Renal pelvis (tissue), 4 donors: ENCODE results near the gene MPZL3. TPM values are rescaled to one million over a fixed set of nuclear protein-coding genes. Genes with fewer than 3 reads are reported as not detected.
A peak's percentile ranks its signal among the peaks of the same experiment; 100 is the strongest.
"Not testable (repeated sequence)": the region's sequence is repeated elsewhere in the genome, so short reads cannot be mapped to it uniquely, and the experiment has no call there.

ENCODE experiments used
- DNase-seq: peaks from one replicate; pipeline ENCODE4 v3.0.0-alpha.2; 2013
- polyA plus RNA-seq, 3 donors: library from polyadenylated mRNA; unstranded; fragments of 120-200 nt; gene quantifications; one replicate each; pipeline ENCODE4 v1.2.1, GENCODE V29; 2013; ENCODE audit not compliant: insufficient read length in 3 of 3

The MPZL3 gene
- polyA plus RNA-seq, 3 donors = 4.5 to 7.6 (median 5.5) TPM

GRCh38 chr11:118213201-118213600, 39.0 kb downstream of the MPZL3 start:
- no peak for DNase-seq

DNA sequence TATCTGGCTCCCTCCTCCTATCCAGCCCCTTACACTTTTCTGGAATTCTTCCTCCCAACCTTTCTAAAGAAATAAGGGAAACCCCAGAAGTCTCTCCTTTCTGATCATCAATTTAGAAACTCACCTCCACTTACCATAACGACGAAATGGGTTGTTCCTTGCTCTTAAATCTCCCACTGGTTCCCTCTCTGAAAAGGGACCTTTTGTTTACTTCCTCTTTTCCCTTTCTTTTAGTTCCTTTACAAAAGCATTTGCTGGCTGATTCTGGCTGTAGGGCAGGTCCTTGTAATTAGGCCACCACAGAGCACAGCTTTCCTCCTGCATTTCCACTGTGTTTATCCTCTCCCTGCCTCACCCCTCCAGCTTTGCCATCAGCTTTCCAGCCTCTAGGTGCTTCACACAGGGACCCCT, 39.4 kb downstream of the MPZL3 start:
- no peak for DNase-seq

DNA sequence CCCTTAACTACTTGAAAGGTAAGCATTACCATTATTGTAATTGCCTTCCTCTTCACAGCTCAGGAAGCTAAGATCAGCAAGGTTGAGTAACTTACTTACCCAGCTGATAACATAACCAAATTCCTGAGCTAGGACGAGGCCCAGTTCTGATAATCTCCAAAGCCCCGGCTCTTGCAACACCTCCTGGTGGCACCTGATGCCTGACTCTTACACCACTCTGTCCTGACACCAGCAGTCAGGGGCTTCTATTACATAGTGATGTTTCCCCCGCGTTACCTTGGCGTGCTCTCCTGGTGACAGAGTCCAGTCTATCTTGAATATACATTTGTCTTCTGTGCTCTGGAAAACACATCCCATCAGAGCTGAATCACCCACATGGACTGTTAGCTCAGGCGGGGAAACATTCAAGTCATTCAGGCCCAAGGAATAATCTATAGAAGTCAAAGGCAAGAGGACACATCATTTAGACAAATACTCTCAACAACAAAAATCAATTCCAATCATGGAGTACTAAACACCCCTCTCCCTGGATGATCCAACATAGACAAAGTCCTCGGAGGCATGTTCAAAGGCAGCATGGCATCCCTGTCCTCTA, 39.9 kb downstream of the MPZL3 start:
- no peak for DNase-seq

- DNase-seq = no peak
Observed at GRCh38 chr11:118211006-118211405, 41.2 kb downstream of the MPZL3 start.

DNA sequence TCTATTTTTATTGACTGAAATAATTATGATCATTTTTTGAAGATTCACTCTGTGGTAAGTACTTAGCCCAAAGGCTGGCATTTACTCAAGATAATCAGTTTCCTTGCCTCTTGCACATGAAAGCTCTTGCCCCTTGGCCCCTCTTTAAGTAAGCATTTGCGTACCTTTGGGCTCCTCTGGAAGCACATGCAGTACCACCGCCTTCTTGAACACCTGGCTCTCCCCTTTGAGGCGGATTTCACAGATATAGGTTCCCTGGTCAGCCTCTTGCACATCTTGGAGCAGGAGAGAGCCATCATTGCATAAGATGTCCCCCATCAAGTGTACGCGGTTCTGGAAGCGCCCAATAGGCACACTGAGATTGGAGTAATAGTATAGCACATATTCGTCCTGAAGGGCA, 41.8 kb downstream of the MPZL3 start:
- DNase-seq = no peak

DNA sequence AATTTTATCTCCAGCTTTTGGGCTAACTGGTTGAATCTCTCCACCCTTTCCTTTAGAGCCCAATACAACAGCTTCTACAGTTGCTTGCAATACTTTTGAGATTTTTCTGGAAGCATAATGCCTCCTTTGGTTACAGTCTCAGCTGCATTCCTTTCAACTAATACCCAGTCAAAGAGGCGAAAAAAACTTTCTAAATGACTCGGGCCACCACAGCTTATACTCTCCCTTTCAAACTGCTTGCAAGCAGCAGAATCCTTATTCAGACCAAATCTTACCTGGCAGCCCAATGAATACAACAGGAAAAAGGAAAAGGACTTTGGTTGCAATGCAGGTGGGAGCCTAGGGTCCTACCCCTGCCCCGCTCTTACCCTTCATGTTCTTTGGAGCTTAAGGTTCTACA, 43.1 kb downstream of the MPZL3 start:
- DNase-seq = no peak

DNA sequence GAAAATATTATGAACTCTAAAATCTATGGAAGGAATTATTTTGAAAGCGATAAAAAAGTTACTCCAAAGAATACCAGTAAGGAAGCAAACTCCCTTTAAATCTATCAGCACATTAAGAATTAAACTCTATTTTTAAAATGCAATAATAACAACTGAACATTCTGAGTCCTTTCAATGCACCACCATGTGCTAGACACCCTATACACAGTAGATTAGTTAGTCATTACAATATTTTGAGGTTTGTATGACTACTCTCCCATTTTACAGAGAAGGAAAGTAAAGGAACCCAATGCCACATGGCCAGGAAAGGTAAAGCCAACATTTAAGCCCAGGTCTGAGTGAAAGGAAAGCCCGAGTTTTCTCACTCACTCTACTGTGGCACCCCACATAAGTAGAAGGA, 45.1 kb downstream of the MPZL3 start:
- DNase-seq = no peak

- peak; percentile 33 for DNase-seq
Observed at GRCh38 chr11:118206391-118207031, 45.7 kb downstream of the MPZL3 start.

GRCh38 chr11:118205606-118206378, 46.4 kb downstream of the MPZL3 start:
- DNase-seq = no peak

DNA sequence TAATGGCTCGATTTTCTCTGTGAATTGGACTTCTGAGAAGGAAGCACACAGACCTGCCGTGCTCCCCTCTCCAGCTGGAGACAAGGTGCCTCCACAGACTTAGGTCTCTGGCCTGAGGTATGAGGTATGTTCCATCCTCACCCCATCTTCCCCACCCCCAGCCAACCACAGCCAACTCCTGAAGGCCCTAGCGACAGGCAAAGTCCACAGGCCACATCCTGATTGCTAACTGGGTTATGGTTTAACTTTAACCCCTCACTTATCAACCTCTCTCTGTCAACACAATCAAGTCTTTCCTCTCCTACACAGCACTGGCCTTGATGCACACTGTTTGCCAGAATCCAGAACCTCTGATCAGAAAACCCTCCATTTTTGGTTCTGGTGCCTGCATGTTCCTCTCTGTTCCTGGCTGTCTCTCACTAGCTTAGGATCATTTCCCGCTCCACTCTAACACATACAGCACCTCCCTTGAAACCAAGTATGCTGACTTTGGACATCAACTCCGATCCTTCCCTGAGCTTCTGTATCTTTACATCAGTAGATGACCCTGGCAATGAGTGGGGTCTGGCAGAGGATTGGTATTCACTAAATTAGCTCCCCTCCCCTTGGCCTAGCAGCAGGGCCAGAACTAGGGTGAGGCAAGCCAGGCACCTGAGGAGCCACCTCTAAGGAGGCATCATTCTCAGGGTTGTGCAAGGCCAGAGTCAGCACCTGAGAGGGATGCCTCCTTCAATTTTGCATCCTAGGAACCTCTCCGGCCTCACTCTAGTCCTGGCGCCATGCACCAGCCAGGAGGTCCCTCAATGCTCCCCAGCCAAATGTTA, 49.4 kb downstream of the MPZL3 start:
- DNase-seq = no peak

- no peak for DNase-seq
Observed at GRCh38 chr11:118201966-118202365, 50.2 kb downstream of the MPZL3 start.

DNA sequence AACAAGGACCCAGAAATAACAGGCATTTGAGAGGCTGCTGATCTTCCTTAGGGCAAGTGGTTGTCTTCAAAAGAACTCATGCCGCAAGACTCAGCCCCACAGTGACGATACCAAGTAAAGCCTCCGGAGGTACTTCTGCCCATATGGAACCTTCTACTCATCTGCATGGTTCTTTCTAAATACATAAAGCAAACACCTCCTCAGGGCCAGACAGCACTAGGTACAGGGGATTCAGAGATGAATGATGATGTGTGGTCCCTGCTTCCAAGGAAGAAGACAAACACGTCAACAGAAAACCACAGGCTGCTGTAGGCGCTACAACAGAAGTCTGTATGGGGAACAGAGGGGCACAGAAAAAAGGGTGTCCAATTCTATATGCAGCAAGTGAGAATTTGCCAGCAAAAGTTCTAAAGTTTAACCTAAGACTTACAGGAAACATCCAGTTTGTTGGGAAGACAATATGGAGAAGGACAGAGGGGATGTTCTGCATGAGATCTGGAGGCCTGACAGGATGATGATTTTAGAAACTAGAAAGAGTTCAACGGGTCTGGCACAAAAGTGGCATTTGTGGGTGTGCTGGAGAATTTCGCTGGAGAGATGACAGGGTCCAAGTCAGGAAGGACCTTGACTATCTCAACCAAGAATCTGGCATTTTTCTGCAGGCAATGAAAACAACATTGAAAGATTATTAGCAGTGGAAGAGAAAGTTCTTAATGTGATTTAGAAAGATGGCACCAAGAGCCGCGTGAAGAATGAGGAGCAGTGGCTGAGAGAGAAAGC, 51.1 kb downstream of the MPZL3 start:
- no peak for DNase-seq

GRCh38 chr11:118200497-118200896, 51.7 kb downstream of the MPZL3 start:
- DNase-seq = no peak

DNA sequence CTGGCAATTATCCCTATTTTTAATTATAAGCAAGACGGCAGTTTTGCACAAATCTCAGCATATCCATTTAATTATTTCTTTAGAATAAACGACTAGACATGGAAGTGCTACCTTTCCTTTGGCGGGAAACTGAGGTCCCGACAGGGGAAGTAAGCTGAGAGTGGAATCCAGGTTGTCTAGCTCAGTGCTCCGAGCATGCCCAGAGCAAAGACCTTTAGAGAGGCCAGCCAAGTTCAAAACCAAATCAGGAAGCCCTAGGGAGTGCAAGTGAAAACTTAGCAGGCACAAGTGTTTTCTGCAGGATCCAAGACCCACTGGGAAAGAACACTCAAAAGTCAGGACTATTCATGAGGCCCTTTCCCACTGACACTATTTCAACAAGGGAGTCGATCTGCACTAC, 53.0 kb downstream of the MPZL3 start:
- no peak for DNase-seq

- peak; percentile 44 for DNase-seq
Observed at GRCh38 chr11:118198370-118198769, 53.8 kb downstream of the MPZL3 start.

DNA sequence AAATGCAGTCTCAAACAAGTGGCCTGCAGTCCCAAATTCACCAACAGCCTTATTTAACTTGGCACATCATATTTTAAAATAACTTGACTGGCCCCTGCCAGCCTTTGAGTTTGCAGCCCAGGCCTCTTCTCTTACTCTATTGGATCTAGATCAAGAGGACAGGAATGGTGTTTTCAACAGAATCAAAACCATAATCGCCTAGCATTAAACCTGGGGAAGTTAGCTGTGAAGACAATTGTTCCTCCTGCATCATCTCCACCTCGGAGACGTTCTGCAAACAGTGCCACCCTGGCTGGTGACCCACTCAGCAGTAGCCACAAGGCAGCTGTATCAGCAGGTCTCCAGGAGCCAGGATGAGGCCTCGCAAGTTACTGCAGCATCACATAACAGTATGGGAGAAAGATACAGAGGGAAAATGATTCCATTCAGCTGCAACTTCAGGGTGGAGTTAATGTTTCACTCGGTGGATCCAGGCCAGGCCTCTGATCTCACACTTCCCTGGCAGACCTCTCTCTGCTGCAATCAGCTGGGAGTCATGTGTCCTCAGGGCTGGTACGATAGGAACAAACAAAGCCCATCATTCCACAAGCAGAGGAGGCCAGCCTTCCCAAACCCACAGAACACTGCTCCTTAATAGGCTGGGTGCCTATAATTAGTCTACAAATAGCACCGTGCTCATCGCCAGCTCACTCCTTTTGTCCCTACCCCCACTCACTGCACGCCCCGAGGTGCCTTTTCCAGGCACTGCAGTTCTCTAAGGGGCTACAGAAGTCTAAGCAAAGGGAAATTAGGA, 57.1 kb downstream of the MPZL3 start:
- DNase-seq = peak; percentile 44

DNA sequence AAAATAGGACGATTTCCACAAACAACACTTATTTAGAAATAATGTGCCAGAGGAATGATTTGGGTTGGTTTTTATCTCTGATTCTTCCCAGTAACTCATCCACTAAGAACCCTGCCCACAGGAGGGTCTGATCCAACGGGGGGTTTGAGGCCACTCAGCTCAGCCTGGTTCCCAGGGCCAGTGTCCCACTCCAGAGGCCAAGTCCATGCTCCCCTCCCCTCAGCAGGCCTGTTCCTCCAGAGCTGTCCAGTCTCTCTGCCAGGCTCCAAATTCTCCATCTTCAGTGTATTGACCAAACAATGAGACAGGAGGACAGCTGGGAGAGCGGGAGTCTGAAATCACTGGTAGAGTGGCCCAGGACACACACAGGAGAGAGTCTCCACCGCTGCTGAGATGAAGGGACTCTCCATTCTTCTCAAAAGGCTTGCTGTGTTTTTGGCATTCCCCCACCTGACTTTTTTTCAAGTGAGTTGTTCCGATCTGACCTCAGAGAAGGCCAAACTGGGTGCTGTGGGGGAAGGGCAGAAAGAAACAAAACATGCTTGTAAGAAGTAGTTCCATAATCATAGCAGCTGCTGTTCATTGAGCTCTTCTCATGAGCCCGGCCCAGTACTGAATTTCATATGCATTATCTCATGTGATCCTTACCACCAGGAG, 58.1 kb downstream of the MPZL3 start:
- DNase-seq = no peak

- not testable (repeated sequence) for DNase-seq
Observed at GRCh38 chr11:118192817-118193216, 59.3 kb downstream of the MPZL3 start.

- DNase-seq = not testable (repeated sequence)
Observed at GRCh38 chr11:118190942-118191506, 61.1 kb downstream of the MPZL3 start.
